Endothelial cell of umbilical vein (primary cell): ENCODE measurements around the gene CARD10. TPM values are rescaled to one million over a fixed set of nuclear protein-coding genes. Genes with fewer than 3 reads are reported as not detected.

Experiments
- BruUV-seq: library from RNA; stranded (reverse); fragments of 400-500 nt; replicated peaks from 2 replicates; lab custom pipeline; 2021; lab: Mats Ljungman, UMichigan
- CTCF ChIA-PET: fragments of 300-600, 350-600 bp; sonication (Branson Sonifier 250); formaldehyde crosslinking; loops from one replicate; lab custom pipeline; 2021; ENCODE audit warnings: antibody characterized with exemption, inconsistent platforms; lab: Charles Lee
- POLR2A ChIA-PET: fragments of 300-600, 350-600 bp; sonication (Branson Sonifier 250); formaldehyde crosslinking; loops from one replicate; lab custom pipeline; 2021; ENCODE audit warnings: antibody characterized with exemption, inconsistent platforms; lab: Charles Lee
- DNase-seq: peaks from one replicate; pipeline ENCODE4 v3.0.0-alpha.2; 2011; ENCODE audit warnings: low read depth, low spot score
- FAIRE-seq: peaks from 2 replicates; lab custom pipeline; 2011; peaks lifted over from hg19 to GRCh38; lab: Jason Lieb, UNC
- H2AFZ ChIP-seq: 2 replicates; pipeline ENCODE4 v1.6.0; 2012; ENCODE audit warnings: low read depth, low read length, control low read depth, inconsistent platforms
- H3K27ac ChIP-seq: 2 replicates; pipeline ENCODE4 v1.5.1; 2011; ENCODE audit warnings: low read depth, mild to moderate bottlenecking, control low read depth, low read length, moderate library complexity; ENCODE audit not compliant: insufficient read depth
- H3K27me3 ChIP-seq, 2 experiments: 2 replicates each; pipeline versions ENCODE4 v1.6.0 to v1.6.1; 2011; ENCODE audit warnings: low read length in 2 of 2, mixed read lengths in 1 of 2; ENCODE audit not compliant: control insufficient read depth in 2 of 2, insufficient read depth in 2 of 2
- H3K36me3 ChIP-seq, 2 experiments: 2 replicates in 1 of 2; 3 replicates in 1 of 2; pipeline ENCODE4 v1.5.1; 2011; ENCODE audit warnings: low read length in 2 of 2, mild to moderate bottlenecking in 1 of 2, moderate library complexity in 1 of 2; ENCODE audit not compliant: control insufficient read depth in 2 of 2, insufficient read depth in 2 of 2; ENCODE audit errors: extremely low read depth in 1 of 2
- H3K4me1 ChIP-seq: 3 replicates; pipeline ENCODE4 v1.5.1; 2011; ENCODE audit warnings: mild to moderate bottlenecking, low read length; ENCODE audit not compliant: control insufficient read depth, insufficient read depth; ENCODE audit errors: extremely low read depth
- H3K4me2 ChIP-seq: 2 replicates; pipeline ENCODE4 v1.6.1; 2011; ENCODE audit warnings: low read length, control low read depth, mixed read lengths; ENCODE audit not compliant: insufficient read depth
- H3K4me3 ChIP-seq, 3 experiments: fragments of 200-600 bp in 1 of 3; sonication (generic), shearing (Covaris generic) in 1 of 3; replicated peaks in 1 of 3; 2 replicates each; pipeline ENCODE4 v1.5.1; 2011 to 2016; ENCODE audit warnings: control low read depth in 3 of 3, low read length in 3 of 3, mild to moderate bottlenecking in 2 of 3, inconsistent platforms in 1 of 3, low read depth in 1 of 3, moderate library complexity in 1 of 3; ENCODE audit not compliant: insufficient read depth in 1 of 3
- H3K79me2 ChIP-seq: 2 replicates; pipeline ENCODE4 v1.6.0; 2012; ENCODE audit warnings: low read length, inconsistent platforms; ENCODE audit not compliant: control insufficient read depth, insufficient read depth
- H3K9ac ChIP-seq: replicated peaks from 2 replicates; pipeline ENCODE3; 2011; ENCODE audit warnings: low read length, control low read depth; ENCODE audit not compliant: insufficient read depth; ENCODE audit errors: extremely low read depth
- H3K9me1 ChIP-seq: replicated peaks from 3 replicates; pipeline ENCODE4 v1.6.0; 2011; ENCODE audit warnings: mild to moderate bottlenecking, low read length; ENCODE audit not compliant: control insufficient read depth, insufficient read depth; ENCODE audit errors: extremely low read depth
- H3K9me3 ChIP-seq: replicated peaks from 2 replicates; pipeline ENCODE4 v1.5.1; 2012; ENCODE audit warnings: low read length, inconsistent platforms; ENCODE audit not compliant: control insufficient read depth, insufficient read depth
- H4K20me1 ChIP-seq: replicated peaks from 2 replicates; pipeline ENCODE3; 2011; ENCODE audit warnings: mild to moderate bottlenecking, low read length; ENCODE audit not compliant: control insufficient read depth, insufficient read depth; ENCODE audit errors: extremely low read depth
- CTCF ChIP-seq, 2 donors: IDR thresholded peaks; 1 replicate in 1 of 2; 2 replicates in 1 of 2; pipeline ENCODE4 v1.5.1; 2011; ENCODE audit warnings: low read length in 2 of 2, mild to moderate bottlenecking in 2 of 2, moderate library complexity in 2 of 2, control low read depth in 1 of 2, inconsistent platforms in 1 of 2, low read depth in 1 of 2; ENCODE audit not compliant: insufficient read depth in 1 of 2; ENCODE audit errors: extremely low read depth in 1 of 2
- EZH2 ChIP-seq: IDR thresholded peaks from 2 replicates; pipeline ENCODE4 v1.6.1; 2012; ENCODE audit warnings: borderline replicate concordance, low read depth, mild to moderate bottlenecking, moderate library complexity, low read length, inconsistent platforms; ENCODE audit not compliant: severe bottlenecking
- FOS ChIP-seq: IDR thresholded peaks from 2 replicates; pipeline ENCODE4 v1.6.1; 2011; ENCODE audit warnings: mild to moderate bottlenecking, low read length, moderate library complexity, borderline replicate concordance; ENCODE audit not compliant: insufficient read depth
- GATA2 ChIP-seq: IDR thresholded peaks from 2 replicates; pipeline ENCODE4 v1.7.0; 2011; ENCODE audit warnings: low read depth, mild to moderate bottlenecking, moderate library complexity, mixed read lengths, low read length; ENCODE audit not compliant: insufficient read length, insufficient read depth
- JUN ChIP-seq: IDR thresholded peaks from 2 replicates; pipeline ENCODE4 v1.6.1; 2011; ENCODE audit warnings: borderline replicate concordance, low read depth; ENCODE audit not compliant: insufficient read length, insufficient read depth
- MYC ChIP-seq: IDR thresholded peaks from one replicate; pipeline ENCODE4 v1.6.1; 2011; ENCODE audit warnings: mild to moderate bottlenecking, low read depth, low read length
- POLR2A ChIP-seq: IDR thresholded peaks from 2 replicates; pipeline ENCODE4 v1.6.1; 2012; ENCODE audit warnings: low read depth, mild to moderate bottlenecking, control low read depth, low read length
- POLR2AphosphoS5 ChIP-seq: IDR thresholded peaks from 2 replicates; pipeline ENCODE4 v1.6.1; 2012; ENCODE audit warnings: low read depth, mild to moderate bottlenecking, control low read depth, low read length, moderate library complexity; ENCODE audit not compliant: insufficient read depth
- dilution Hi-C: fragments of 300-500 bp; cut with MboI; formaldehyde crosslinking; loops from one replicate; pipeline ENCODE4 v1.15.0; 2019; ENCODE audit warnings: low sequenced_read_pairs; ENCODE audit not compliant: extremely low pct_ligation_motif_present
- intact Hi-C: fragments of 100-400 bp; cut with micrococcal nuclease; formaldehyde crosslinking; loops from one replicate; pipeline ENCODE4 v1.10.0; 2022
- polyA plus RNA-seq, 4 experiments: library from polyadenylated mRNA; depleted of rRNA in 3 of 4; stranded (reverse) in 3 of 4; unstranded in 1 of 4; fragments of >200 nt; gene quantifications; 2 replicates each; pipeline versions ENCODE4 v1.2.1 to v1.2.3, GENCODE V29; 2011 to 2012; ENCODE audit warnings: missing spikeins in 1 of 4
- total RNA-seq: library from RNA; stranded (reverse); gene quantifications from 2 replicates; pipeline ENCODE4 v1.2.3, GENCODE V29; 2021
- TF ChIP-seq, protein P1 (sequence below): IDR thresholded peaks from 2 replicates; pipeline ENCODE4 v1.6.1; 2011; ENCODE audit not compliant: insufficient read depth, insufficient read length

CARD10 gene
- total and polyA plus RNA-seq, 2 donors (not counting 3 experiments of a cell fraction or from before 2014, with no cell fraction given) = 36.1 to 39.5 TPM

GRCh38 chr22:37443977-37444376, 75.2 kb downstream of the CARD10 start:
- Histone ChIP-seq H3K79me2 (no peaks in the 10 kb centered on the region), H2AFZ (no peak overlapping the region), H3K27ac (no peak overlapping the region), H3K27me3 (peaks cover 0 to 2% of the 10 kb centered on the region in 2 experiments), H3K4me3 (no peak overlapping the region), H3K9me3 (no peaks in the 10 kb centered on the region), H3K4me1 (peaks cover 3% of the 10 kb centered on the region), H3K36me3 (no peaks in the 10 kb centered on the region), H4K20me1 (no peaks in the 10 kb centered on the region), H3K9ac (no peak overlapping the region), H3K9me1 (no peaks in the 10 kb centered on the region), H3K4me2 (no peak overlapping the region)
- dilution Hi-C loops (no loop called here), intact Hi-C loops (no loop called here)
- POLR2A ChIA-PET = interaction anchor here (0.7 kb wide), 1 partner anchor 149 kb away, joined by 7 read pairs; no protein-coding TSS in a partner anchor
- BruUV-seq = no TSS peak
- CTCF ChIA-PET = no interaction called here
- DNase-seq (no peak), FAIRE-seq (no peak)
- TF ChIP-seq FOS = no peak
- TF ChIP-seq CTCF (IDR thresholded peaks at IDR 0.05; ENCODE audit: extremely low read depth in 1 of 2, insufficient read depth in 1 of 2, low read depth in 1 of 2, low read length in 2 of 2) = no peak
- TF ChIP-seq, protein P1, sequence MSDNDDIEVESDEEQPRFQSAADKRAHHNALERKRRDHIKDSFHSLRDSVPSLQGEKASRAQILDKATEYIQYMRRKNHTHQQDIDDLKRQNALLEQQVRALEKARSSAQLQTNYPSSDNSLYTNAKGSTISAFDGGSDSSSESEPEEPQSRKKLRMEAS = no peak
- TF ChIP-seq MYC = no peak
- TF ChIP-seq GATA2 = no peak
- TF ChIP-seq EZH2 = no peak
- no peak for TF ChIP-seq JUN
- TF ChIP-seq POLR2A = no peak
- TF ChIP-seq POLR2AphosphoS5 = no peak
